GM19193 (cell line): ENCODE data around the gene TSTD2.

Experiments
- POLR2A ChIP-seq: IDR thresholded peaks from 4 replicates; pipeline ENCODE4 v1.6.1; 2011; ENCODE audit not compliant: insufficient read depth, insufficient read length; ENCODE audit errors: extremely low read depth

Gene TSTD2

GRCh38 chr9:97632985-97633858 lies at the start of gene TSTD2, which contains the start of gene NCBP1:
Gene TSTD2 (minus strand): TSS chr9:97633368. CDS start chr9:97627562, 5,806 bp downstream.
Gene NCBP1 (plus strand): TSS chr9:97633821. CDS start chr9:97633882, 61 bp downstream.
- peak; percentile 93 for TF ChIP-seq POLR2A

- no peak for TF ChIP-seq POLR2A
Observed at GRCh38 chr9:97682242-97682641, 49.1 kb upstream of the TSTD2 start.

DNA sequence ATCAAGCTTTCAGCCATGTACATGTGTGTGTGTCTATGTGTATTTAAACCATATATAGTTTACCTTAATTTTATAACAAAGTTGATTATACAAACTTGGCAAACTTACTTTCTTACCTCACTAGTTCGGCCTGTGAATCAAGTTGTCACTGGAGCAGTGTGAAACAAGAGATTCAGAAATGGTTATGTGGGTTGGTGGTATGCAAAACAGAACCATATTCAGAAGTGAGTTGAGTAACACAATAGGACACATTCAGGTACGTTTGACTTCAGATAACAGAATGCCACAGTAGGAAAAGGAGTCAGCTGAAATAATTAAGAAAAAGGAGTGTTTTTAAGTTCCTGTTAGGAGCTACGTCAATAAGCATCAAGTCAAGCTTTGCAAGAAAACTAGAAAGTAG lies 42.5 kb upstream of the TSTD2 start:
- TF ChIP-seq POLR2A = no peak

- no peak for TF ChIP-seq POLR2A
Observed at GRCh38 chr9:97673922-97674321, 40.8 kb upstream of the TSTD2 start.

GRCh38 chr9:97672403-97672802 lies 39.2 kb upstream of the TSTD2 start:
- no peak for TF ChIP-seq POLR2A

GRCh38 chr9:97670586-97670985 lies 37.4 kb upstream of the TSTD2 start:
- no peak for TF ChIP-seq POLR2A

- TF ChIP-seq POLR2A = no peak
Observed at GRCh38 chr9:97668485-97668884, 35.3 kb upstream of the TSTD2 start.

- no peak for TF ChIP-seq POLR2A
Observed at GRCh38 chr9:97666907-97667686, 33.9 kb upstream of the TSTD2 start.

GRCh38 chr9:97665742-97666141 lies 32.6 kb upstream of the TSTD2 start:
- TF ChIP-seq POLR2A = no peak

DNA sequence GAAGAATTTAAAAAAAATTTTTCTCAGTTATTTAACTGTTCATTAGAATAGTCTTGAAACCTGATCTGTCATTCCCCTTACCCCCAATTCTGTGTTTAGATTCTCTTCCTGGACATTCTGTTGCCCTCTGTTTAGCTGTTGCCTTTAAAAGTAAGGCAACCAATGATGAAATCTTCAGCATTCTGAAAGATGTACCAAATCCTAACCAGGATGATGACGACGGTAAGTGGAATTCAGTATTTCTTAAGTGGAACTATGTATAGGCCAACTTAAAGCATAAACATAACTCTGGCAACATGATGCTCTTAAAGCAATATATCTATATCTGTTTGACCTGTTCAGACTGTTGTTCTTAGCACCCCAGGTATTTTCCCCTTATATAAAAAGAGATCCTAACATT lies 27.7 kb upstream of the TSTD2 start:
- TF ChIP-seq POLR2A = no peak

DNA sequence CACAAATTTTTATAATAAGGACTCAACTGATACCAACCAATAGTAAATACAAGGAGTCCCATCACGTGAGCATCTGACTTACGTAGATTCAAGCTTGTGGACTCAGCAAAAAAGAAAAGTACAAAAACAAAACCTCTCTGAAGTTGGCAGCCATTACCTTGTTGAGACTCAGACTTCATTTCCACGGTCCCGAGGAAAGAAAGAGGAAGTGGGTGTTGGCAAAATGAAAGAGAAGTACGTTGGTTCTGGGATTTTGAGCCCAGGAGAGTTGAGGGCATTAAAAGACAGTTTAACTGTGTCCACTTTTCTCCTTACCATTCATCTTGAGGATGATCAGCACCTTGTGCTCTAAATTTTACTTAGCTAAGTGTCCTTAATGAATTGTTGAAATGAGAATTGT lies 27.2 kb upstream of the TSTD2 start:
- TF ChIP-seq POLR2A = no peak

DNA sequence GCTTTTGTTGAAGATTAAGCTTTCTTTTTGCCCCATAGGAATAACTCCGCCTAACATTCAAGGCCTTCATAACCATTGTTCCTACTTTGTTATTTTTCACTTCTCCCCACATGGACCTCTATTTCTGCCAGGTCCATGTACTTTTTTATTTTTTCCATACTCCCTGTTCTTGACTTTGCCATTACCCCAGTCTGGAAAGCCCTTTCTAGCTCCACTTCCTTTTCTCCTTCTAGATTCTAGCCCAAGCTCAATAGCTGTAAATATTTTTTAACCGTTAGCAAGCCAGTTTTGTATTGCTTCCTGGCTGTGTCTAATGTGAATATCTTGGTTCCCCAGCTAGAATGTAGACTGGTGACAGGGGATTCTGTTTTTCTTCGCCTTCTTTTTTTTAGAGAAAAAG lies 26.6 kb upstream of the TSTD2 start:
- TF ChIP-seq POLR2A = no peak

GRCh38 chr9:97658707-97659106 lies 25.5 kb upstream of the TSTD2 start:
- no peak for TF ChIP-seq POLR2A

- no peak for TF ChIP-seq POLR2A
Observed at GRCh38 chr9:97651646-97652045, 18.5 kb upstream of the TSTD2 start.

- no peak for TF ChIP-seq POLR2A
Observed at GRCh38 chr9:97647996-97648395, 14.8 kb upstream of the TSTD2 start.

GRCh38 chr9:97645720-97646119 lies 12.6 kb upstream of the TSTD2 start:
- TF ChIP-seq POLR2A = no peak

DNA sequence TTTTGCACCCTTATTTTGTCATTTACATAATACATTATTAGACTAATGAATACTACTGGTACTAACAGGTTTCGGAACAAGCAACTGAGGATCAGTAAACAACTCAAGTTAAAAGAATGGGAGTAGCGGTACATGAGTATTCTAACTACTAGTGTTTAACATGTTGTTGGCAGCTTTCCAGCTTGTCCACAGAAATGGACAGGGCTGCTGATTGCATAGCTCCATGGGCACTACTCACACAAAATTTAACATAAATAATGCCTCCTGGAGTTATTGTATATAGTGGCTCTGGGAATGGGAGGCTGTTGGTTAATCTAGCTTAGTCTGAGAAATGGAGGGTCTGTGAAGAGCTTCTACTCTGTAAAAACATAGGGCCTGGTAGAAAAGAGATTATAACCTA lies 7.2 kb upstream of the TSTD2 start:
- no peak for TF ChIP-seq POLR2A

GRCh38 chr9:97638666-97639065 lies 5.5 kb upstream of the TSTD2 start:
- no peak for TF ChIP-seq POLR2A
